ENCODE results near the gene IL17B.

- TF ChIP-seq REST (IDR thresholded peaks at IDR 0.05; ENCODE audit: low read depth) (no peak), YY1 (IDR thresholded peaks at IDR 0.05; ENCODE audit: low read depth) (no peak), CREB1 (IDR thresholded peaks at IDR 0.05; ENCODE audit: low read depth) (no peak), MAX (IDR thresholded peaks at IDR 0.05) (no peak), EP300 (IDR thresholded peaks at IDR 0.05; ENCODE audit: borderline replicate concordance) (no peak), TAF1 (IDR thresholded peaks at IDR 0.05; ENCODE audit: low read depth) (no peak), FOXM1 (IDR thresholded peaks at IDR 0.05; ENCODE audit: borderline replicate concordance, low read depth) (no peak), USF1 (IDR thresholded peaks at IDR 0.05) (no peak), NFIC (IDR thresholded peaks at IDR 0.05) (no peak), TEAD4 (IDR thresholded peaks at IDR 0.05) (no peak), ZBTB7A (IDR thresholded peaks at IDR 0.05; ENCODE audit: low read depth) (no peak), CEBPB (IDR thresholded peaks at IDR 0.05) (no peak)
These were observed 43.4 kb upstream of the IL17B start for GRCh38 chr5:149422366-149423048.

All from Ishikawa (cell line).